Transverse colon (tissue), 4 donors: Measurements from ENCODE around the gene URGCP. TPM values are rescaled to one million over a fixed set of nuclear protein-coding genes. Genes with fewer than 3 reads are reported as not detected.

ENCODE experiments used
- DNase-seq: peaks from one replicate; pipeline ENCODE4 v3.0.0-alpha.2; 2019
- H3K27ac ChIP-seq, 4 donors: fragments of 200-600 bp; sonication (generic); 2 replicates each; pipeline ENCODE4 v1.5.1; 2016 to 2018; ENCODE audit warnings: inconsistent platforms in 4 of 4
- H3K27me3 ChIP-seq: fragments of 200-600 bp; sonication (generic); 2 replicates; pipeline ENCODE4 v1.5.1; 2017; ENCODE audit warnings: inconsistent platforms
- H3K36me3 ChIP-seq, 4 donors: fragments of 200-600 bp; sonication (generic); 2 replicates each; pipeline ENCODE4 v1.5.1; 2017 to 2019; ENCODE audit warnings: inconsistent platforms in 4 of 4
- H3K4me1 ChIP-seq, 4 donors: fragments of 200-600 bp; sonication (generic); 2 replicates each; pipeline ENCODE4 v1.5.1; 2017 to 2020; ENCODE audit warnings: inconsistent platforms in 4 of 4
- H3K4me3 ChIP-seq, 4 donors: fragments of 200-600 bp; sonication (generic); 1 replicate in 1 of 4; 2 replicates in 3 of 4; pipeline versions ENCODE4 v1.5.1 to v1.6.1; 2017 to 2019; ENCODE audit warnings: inconsistent platforms in 4 of 4
- H3K9me3 ChIP-seq, 2 donors: fragments of 200-600 bp; sonication (generic); 2 replicates each; pipeline ENCODE4 v1.5.1; 2017 to 2019; ENCODE audit warnings: inconsistent platforms in 2 of 2
- EP300 ChIP-seq: sonication (generic); formaldehyde crosslinking; IDR thresholded peaks from one replicate; pipeline ENCODE4 v1.6.1; 2017; ENCODE audit warnings: antibody characterized with exemption, low read depth
- POLR2A ChIP-seq: fragments of 450-650 bp; IDR thresholded peaks from one replicate; pipeline ENCODE4 v1.6.1; 2016; ENCODE audit warnings: antibody characterized with exemption, mild to moderate bottlenecking, moderate library complexity
- POLR2AphosphoS5 ChIP-seq, 3 donors: sonication (generic); formaldehyde crosslinking; IDR thresholded peaks; one replicate each; pipeline ENCODE4 v1.6.1; 2016; ENCODE audit warnings: antibody characterized with exemption in 3 of 3
- WGBS, 2 donors: methylation state at CpG; one replicate each; pipeline ENCODE4 v1.1.5; 2018; ENCODE audit warnings: low coverage in 1 of 2; 5-methylcytosine and 5-hydroxymethylcytosine counted together
- in situ Hi-C, 4 donors: fragments of 200-750 bp; cut with MboI; loops; one replicate each; pipeline versions ENCODE4 v1.15.0 to v1.15.1; 2017; ENCODE audit warnings: low sequenced_read_pairs in 3 of 4, low pct_ligation_motif_present in 1 of 4, low pct_unique_long_range_greater_than_20kb in 1 of 4
- intact Hi-C: fragments of 100-400 bp; cut with DNase I; formaldehyde crosslinking; loops from one replicate; pipeline ENCODE4 v1.15.1; 2023; ENCODE audit warnings: low total_unique reads
- total RNA-seq, 4 donors: library from RNA; depleted of rRNA; stranded (reverse); fragments of >200 nt; gene quantifications; one replicate each; pipeline ENCODE4 v1.1.0, GENCODE V29; 2016
- TF ChIP-seq, protein P1 (sequence below), 5 experiments: fragments of 200-600 bp in 3 of 5; fragments of 450-650 bp in 2 of 5; sonication (generic) in 3 of 5; IDR thresholded peaks; 1 replicate in 2 of 5; 2 replicates in 3 of 5; pipeline ENCODE4 v1.5.1; 2016 to 2017; ENCODE audit warnings: antibody characterized with exemption in 5 of 5, inconsistent platforms in 3 of 5, mild to moderate bottlenecking in 2 of 5, moderate library complexity in 1 of 5

Gene URGCP
- total RNA-seq, 4 donors from 2014 or later, result 54.5 to 84.2 (median 58.2) TPM

DNA sequence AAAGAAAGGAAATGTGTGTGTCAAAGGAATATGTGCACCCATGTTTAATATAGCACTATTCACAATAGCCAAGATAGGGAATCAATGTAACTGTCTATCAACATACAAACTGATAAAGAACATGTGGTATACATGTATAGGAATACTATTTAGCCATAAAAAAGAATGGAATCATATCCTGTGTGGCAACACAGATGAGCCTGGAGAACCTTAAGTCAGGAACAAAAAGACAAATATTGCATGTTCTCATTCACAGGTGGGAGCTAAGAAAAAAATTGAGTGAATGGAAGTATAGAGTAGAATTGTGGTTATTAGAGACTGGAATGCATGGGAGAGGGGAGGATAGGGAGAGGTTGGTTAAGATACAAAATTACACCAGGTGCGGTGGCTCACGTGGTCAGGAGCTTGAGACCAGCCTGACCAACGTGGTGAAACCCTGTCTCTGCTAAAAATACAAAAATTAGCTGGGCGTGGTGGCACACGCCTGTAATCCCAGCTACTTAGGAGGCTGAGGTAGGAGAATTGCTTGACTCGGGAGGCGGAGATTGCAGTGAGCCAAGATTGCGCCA lies 10.5 kb downstream of the URGCP start:
- H3K4me1 ChIP-seq, result peaks cover 0 to 11% (median 0%) of the 10 kb centered on the region in 4 donors
- no peak overlapping the region for H3K4me3 ChIP-seq
- WGBS, 2 donors, result 87% methylated on average over 5 to 8 of the region's 8 CpGs
- H3K27ac ChIP-seq, result no peak overlapping the region
- no peaks in the 10 kb centered on the region for H3K9me3 ChIP-seq
- TF ChIP-seq EP300, result no peak
- TF ChIP-seq POLR2A, result no peak
- TF ChIP-seq, protein P1, sequence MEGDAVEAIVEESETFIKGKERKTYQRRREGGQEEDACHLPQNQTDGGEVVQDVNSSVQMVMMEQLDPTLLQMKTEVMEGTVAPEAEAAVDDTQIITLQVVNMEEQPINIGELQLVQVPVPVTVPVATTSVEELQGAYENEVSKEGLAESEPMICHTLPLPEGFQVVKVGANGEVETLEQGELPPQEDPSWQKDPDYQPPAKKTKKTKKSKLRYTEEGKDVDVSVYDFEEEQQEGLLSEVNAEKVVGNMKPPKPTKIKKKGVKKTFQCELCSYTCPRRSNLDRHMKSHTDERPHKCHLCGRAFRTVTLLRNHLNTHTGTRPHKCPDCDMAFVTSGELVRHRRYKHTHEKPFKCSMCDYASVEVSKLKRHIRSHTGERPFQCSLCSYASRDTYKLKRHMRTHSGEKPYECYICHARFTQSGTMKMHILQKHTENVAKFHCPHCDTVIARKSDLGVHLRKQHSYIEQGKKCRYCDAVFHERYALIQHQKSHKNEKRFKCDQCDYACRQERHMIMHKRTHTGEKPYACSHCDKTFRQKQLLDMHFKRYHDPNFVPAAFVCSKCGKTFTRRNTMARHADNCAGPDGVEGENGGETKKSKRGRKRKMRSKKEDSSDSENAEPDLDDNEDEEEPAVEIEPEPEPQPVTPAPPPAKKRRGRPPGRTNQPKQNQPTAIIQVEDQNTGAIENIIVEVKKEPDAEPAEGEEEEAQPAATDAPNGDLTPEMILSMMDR (IDR thresholded peaks at IDR 0.05), result no peak
- no peak for TF ChIP-seq POLR2AphosphoS5 (IDR thresholded peaks at IDR 0.05)
- intact Hi-C loops (no loop called here), in situ Hi-C loops (no loop called here)
- no peaks in the 10 kb centered on the region for H3K27me3 ChIP-seq
- no peak for DNase-seq
- H3K36me3 ChIP-seq, result no peaks in the 10 kb centered on the region

DNA sequence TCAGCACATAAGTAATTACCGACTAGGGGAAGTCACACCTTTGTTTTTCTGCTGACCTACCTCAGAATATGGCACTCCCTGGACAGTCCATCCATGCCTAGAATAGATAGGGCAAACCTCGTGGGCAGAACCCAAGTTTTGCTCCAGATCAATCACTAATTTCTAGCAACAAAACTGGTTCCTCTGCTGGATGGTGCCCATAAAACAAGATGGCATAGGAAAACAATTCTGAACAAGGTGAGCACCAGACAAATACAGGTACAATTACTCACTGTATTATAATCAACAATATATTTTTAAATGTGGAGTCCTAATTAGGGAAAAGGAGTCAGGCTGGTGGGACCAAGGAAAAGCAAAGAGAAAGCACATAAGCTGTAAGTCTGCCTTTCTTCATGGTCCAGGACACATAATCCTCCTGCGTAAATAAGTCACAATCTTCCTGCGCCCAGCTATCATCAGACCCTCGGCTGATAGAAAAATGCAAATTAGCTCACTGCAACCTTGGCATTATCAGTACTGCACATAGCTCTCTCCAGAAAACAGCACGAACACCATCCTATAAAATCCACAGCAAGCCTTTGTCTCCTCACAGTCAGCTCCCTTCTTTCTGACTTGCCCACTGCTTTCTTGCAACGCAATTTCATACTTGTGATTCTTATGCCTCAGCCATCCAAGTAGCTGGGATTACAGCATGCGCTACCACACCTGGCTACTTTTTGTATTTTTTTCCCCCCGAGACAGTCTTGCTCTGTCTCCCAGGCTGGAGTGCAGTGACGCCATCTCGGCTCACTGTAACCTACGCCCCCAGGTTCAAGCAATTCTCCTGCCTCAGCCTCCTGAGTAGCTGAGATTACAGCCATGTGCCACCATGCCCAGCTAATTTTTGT lies 15.1 kb downstream of the URGCP start:
- intact Hi-C loops (no loop called here), in situ Hi-C loops (no loop called here)
- no peaks in the 10 kb centered on the region for H3K9me3 ChIP-seq
- 75 to 87% methylated on average over 7 to 12 of the region's 12 CpGs for WGBS, 2 donors
- no peaks in the 10 kb centered on the region for H3K36me3 ChIP-seq
- peaks cover 0 to 25% (median 0%) of the 10 kb centered on the region in 4 donors for H3K4me1 ChIP-seq
- H3K4me3 ChIP-seq, result no peak overlapping the region
- no peak overlapping the region for H3K27ac ChIP-seq
- no peaks in the 10 kb centered on the region for H3K27me3 ChIP-seq
- no peak for DNase-seq
- no peak for TF ChIP-seq EP300
- TF ChIP-seq POLR2AphosphoS5 (IDR thresholded peaks at IDR 0.05), result no peak
- TF ChIP-seq, protein P1 (IDR thresholded peaks at IDR 0.05), result no peak
- no peak for TF ChIP-seq POLR2A

DNA sequence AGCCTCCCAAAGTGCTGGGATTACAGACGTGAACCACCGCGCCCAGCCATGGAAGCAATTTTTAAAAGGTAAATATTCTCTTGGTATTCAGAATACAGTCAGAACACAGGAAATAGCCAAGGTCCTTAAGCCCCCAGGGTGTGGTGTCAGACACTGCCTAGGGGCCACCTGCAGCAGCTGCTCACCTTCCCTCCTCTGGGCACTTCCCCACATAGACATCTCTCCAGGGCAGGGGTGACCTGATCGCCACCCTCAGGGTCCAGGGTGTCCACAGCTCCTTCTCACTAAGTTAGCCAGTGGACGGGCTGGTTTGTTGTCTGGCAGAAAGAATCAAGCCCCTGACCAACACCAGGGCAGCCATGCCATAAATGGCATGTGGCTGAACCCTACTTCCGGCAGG lies 15.9 kb downstream of the URGCP start:
- DNase-seq, result no peak
- H3K36me3 ChIP-seq, result no peaks in the 10 kb centered on the region
- TF ChIP-seq, protein P1 (IDR thresholded peaks at IDR 0.05), result no peak
- no peak for TF ChIP-seq POLR2A
- TF ChIP-seq EP300, result no peak
- TF ChIP-seq POLR2AphosphoS5 (IDR thresholded peaks at IDR 0.05), result no peak
- in situ Hi-C loops, result no loop called here
- H3K4me1 ChIP-seq, result peaks cover 0 to 25% (median 0%) of the 10 kb centered on the region in 4 donors
- no peaks in the 10 kb centered on the region for H3K9me3 ChIP-seq
- H3K27ac ChIP-seq, result no peak overlapping the region
- no peak overlapping the region for H3K4me3 ChIP-seq
- WGBS, 2 donors, result 87 to 91% methylated on average over 3 to 6 of the region's 6 CpGs
- no peaks in the 10 kb centered on the region for H3K27me3 ChIP-seq
- intact Hi-C loops, result no loop called here

DNA sequence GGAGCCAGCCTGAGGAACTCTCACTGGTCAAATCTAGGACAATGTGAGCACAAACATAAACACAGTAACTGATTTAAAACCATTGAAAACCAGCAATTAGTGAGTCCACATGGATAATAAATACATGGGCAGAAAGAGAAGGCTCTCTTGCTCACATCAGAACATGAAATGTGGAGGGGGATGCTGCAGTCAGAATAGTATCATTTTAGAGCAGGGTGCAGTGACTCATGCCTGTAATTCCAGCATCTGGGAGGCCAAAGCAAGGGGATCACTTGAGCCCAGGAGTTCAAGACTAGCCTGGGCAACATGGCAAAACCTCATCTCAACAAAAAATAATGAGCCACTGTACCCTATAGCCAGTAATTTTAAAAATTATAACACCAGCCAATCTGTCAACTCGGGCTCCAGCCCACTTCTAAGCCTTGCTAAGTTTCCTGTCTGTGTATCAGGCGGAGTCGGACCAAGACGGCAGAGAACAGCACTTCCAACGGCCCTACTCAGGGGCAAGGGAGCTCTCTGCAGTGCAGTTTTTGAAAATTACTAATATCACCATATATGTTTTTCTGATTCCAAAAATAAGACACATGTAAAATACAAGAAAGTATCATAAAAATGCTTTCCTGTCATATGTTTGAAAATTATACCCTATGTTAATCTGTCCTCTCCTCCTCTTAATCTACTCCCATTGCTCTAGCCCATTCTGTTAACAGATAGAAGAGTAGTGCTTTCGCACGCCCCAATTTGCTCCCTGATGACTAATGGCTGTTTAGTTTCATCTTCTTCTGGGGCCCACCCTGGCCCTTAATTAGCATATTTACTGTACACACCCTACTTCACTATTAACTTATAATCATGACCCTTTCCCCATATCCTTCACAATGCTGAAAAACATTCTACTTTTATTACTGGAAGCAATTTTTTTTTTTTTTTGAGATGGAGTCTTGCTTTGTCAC lies 17.1 kb downstream of the URGCP start:
- Histone ChIP-seq H3K4me3 (no peak overlapping the region), H3K4me1 (peaks cover 0 to 25% (median 0%) of the 10 kb centered on the region in 4 donors), H3K27me3 (no peaks in the 10 kb centered on the region), H3K36me3 (peaks cover 0 to 4% (median 0%) of the 10 kb centered on the region in 4 donors), H3K9me3 (no peaks in the 10 kb centered on the region), H3K27ac (no peak overlapping the region)
- DNase-seq, result no peak
- intact Hi-C loops (no loop called here), in situ Hi-C loops (no loop called here)
- TF ChIP-seq POLR2A (no peak), EP300 (no peak), POLR2AphosphoS5 (IDR thresholded peaks at IDR 0.05) (no peak)
- TF ChIP-seq, protein P1 (IDR thresholded peaks at IDR 0.05), result no peak
- 84 to 86% methylated on average over 7 of the region's 7 CpGs for WGBS, 2 donors
